HG03565 (cell line): Measurements from ENCODE around the gene BRSK2.

ENCODE experiments used
- ATAC-seq: cut with Tn5 transposase; IDR thresholded peaks from one replicate; pipeline ENCODE4 v1.9.1; 2021; ENCODE audit warnings: mild to moderate bottlenecking, moderate library complexity; ENCODE audit not compliant: unreplicated experiment

BRSK2 gene

GRCh38 chr11:1478011-1478410, 88.3 kb downstream of the BRSK2 start:
- no peak for ATAC-seq

- ATAC-seq = no peak
Measured at GRCh38 chr11:1478544-1478943, 88.8 kb downstream of the BRSK2 start.

GRCh38 chr11:1479006-1479677, 89.4 kb downstream of the BRSK2 start:
- no peak for ATAC-seq

DNA sequence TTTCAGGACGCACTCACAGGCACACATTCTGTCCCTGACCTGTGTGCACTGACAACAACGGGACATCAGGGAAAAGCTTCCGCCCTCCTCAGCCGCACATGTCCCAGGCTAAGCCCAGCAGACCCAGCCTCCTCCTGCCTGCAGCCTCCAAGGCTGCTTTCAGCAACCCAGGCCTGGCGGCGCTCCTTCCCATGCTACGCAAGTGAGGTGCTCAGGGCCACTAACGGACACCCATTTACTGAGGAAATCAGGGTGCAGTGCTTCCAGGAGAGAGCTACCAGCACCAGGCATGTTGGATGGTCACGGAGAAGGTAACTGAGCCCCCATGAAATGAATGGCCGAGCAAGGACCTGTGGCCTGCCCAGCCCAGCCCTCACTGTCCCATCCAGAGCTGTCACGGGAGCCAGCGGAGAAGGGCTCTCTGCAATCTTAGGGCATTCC, 90.0 kb downstream of the BRSK2 start:
- ATAC-seq = no peak

DNA sequence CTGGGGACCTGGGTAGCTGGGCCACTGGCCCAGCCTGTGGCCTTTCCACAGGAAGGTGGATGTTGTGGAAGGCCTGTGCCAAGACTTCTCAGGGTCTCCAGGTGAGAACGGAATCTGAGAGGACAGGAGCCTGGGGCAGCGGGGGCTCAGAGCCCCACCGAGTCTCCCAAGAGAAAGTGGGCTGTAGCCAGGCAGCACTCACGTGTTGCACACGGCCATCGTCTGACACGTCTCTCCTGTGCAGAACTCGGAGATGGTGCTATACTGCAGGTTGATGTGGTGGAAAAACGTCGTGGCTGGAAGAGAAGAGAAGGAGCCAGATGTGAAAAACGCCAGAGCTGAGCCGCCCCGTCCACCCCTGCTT, 90.4 kb downstream of the BRSK2 start:
- ATAC-seq = no peak

- no peak for ATAC-seq
Measured at GRCh38 chr11:1480555-1481482, 91.1 kb downstream of the BRSK2 start.

GRCh38 chr11:1481483-1481825, 91.7 kb downstream of the BRSK2 start:
- no peak for ATAC-seq

- no peak for ATAC-seq
Measured at GRCh38 chr11:1481861-1482441, 92.2 kb downstream of the BRSK2 start.

GRCh38 chr11:1482581-1483444, 93.1 kb downstream of the BRSK2 start:
- ATAC-seq = no peak

DNA sequence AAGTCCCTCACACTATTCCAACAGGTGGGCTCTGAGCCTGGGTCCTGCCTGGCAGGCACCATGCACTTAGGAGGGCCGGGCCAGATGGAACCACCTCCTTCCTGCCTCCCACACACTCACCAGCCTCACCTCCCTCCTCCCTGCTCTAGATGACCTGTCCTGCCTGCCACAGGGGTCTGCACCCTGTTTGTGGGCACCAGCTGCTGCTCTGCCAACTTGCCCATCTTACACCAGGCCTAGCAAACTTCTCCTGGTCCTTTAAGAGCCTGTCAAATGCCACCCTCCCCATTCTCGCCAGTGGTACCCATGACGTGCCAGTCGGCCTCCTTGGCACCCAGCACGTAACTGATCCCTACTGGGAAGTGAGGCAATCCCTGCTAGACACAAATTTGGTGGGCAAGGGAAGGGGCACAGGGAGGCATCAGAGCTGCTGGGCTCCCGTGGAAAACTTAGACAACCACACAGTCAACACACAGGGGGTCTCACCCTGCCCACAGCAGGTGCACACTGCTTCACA, 93.8 kb downstream of the BRSK2 start:
- ATAC-seq = no peak

GRCh38 chr11:1484061-1484671, 94.4 kb downstream of the BRSK2 start:
- ATAC-seq = no peak

DNA sequence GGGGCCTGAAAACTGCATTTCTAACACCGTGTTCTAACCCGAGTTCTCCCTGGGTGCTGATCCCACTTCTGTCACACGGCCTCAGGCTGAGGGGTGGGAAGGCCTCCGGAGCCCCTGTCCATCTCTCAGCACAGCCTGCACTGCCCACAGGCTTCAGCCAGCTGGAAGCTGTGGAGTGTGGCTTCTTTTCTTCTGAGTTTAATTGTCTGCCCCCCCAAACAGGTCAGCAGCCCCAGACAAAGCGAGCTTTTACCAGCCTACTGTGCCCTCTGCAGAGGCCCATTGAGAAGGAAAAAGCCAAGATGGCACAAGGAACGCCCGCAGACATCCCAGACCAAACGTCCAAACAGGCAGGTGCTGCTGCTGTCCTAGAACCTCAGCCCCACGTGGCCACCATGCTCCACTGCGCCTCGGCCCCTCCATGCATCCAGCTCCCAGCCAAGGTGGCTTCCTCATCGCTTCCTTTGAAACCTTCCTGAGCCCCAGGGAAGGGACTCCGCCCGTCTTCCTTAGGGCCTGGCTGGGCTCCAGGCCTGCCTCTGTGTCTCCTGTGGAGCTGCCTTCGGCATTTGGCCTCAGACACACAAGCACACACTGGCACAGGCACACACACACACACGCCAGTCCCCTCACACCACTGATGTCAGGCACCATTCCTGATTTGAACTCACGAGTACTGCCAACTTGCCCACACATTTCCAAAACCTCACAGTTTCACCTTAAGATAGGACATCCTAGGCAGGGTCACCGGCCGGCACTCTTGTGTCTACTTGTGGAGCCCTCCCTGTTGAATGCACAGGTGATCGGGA, 95.2 kb downstream of the BRSK2 start:
- ATAC-seq = no peak

- no peak for ATAC-seq
Measured at GRCh38 chr11:1485504-1485885, 95.8 kb downstream of the BRSK2 start.

- no peak for ATAC-seq
Measured at GRCh38 chr11:1486054-1486825, 96.5 kb downstream of the BRSK2 start, which contains the start of gene MOB2. MOB2 (minus strand) TSS chr11:1486779; CDS start chr11:1486556, 223 bp downstream.

GRCh38 chr11:1487091-1487850, 97.5 kb downstream of the BRSK2 start:
- no peak for ATAC-seq

- no peak for ATAC-seq
Measured at GRCh38 chr11:1487851-1488574, 98.3 kb downstream of the BRSK2 start.

- ATAC-seq = no peak
Measured at GRCh38 chr11:1488575-1489180, 98.9 kb downstream of the BRSK2 start.
